Measurements from ENCODE around the gene SPAG7. TPM values are rescaled to one million over a fixed set of nuclear protein-coding genes. Genes with fewer than 3 reads are reported as not detected.
"Not testable (repeated sequence)": the region's sequence is repeated elsewhere in the genome, so short reads cannot be mapped to it uniquely, and the experiment has no call there.

Gene SPAG7
- polyA plus RNA-seq, 6 donors from 2014 or later: 92.4 to 171 (median 104) TPM

DNA sequence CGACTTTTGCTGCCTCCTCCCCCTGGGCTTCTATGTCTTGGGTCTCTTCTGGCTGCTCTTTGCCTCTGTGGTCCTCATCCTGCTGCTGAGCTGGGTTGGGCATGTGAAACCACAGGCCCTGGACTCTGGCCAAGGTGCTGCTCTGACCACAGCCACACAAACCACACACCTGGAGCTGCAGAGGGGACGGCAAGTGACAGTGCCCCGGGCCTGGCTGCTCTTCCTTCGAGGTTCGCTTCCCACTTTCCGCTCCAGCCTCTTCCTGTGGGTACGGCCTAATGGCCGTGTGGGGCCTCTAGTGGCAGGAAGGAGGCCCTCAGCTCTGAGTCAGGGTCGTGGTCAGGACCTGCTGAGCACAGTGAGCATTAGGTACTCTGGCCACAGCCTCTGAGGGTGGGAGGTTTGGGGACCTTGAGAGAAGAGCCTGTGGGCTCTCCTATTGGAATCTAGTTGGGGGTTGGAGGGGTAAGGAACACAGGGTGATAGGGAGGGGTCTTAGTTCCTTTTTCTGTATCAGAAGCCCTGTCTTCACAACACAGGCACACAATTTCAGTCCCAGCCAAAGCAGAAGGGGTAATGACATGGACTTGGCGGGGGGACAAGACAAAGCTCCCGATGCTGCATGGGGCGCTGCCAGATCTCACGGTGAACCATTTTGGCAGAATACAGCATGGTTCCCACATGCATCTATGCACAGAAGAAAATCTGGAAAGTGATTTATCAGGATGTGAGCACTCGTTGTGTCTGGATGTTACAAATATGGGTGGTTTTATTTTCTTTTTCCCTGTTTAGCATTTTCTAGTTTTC lies 33.2 kb downstream of the SPAG7 start:
- Mint-ChIP-seq H3K27me3 (peaks cover 17 to 39% (median 33%) of the 10 kb centered on the region in 3 donors), H3K36me3 (peaks cover 7 to 21% of the 10 kb centered on the region in 2 donors), H3K4me1 (peaks cover 49 to 59% (median 55%) of the 10 kb centered on the region in 3 donors), H3K4me3 (peak overlapping the region in 1 of 8 donors; percentile 61), H3K27ac (peak overlapping the region in 2 of 6 donors; percentile 42 to 45), H3K9me3 (no peaks in the 10 kb centered on the region)
- no peak for ATAC-seq (ENCODE audit: low read depth in 2 of 2)
- DNase-seq: no peak

DNA sequence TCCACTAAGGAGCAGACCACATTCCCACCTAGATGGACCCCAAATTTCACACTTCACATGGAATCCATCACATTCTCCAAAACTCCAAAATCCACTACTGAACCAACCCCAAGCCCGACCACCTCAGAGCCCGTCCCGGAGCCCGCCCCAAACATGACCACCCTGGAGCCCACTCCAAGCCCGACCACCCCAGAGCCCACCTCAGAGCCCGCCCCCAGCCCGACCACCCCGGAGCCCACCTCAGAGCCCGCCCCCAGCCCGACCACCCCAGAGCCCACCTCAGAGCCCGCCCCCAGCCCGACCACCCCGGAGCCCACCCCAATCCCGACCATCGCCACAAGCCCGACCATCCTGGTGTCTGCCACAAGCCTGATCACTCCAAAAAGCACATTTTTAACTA lies 34.0 kb downstream of the SPAG7 start:
- Mint-ChIP-seq H3K9me3 (no peaks in the 10 kb centered on the region), H3K4me1 (peaks cover 44 to 54% (median 47%) of the 10 kb centered on the region in 3 donors), H3K36me3 (peaks cover 7 to 21% of the 10 kb centered on the region in 2 donors), H3K27me3 (peaks cover 17 to 39% (median 33%) of the 10 kb centered on the region in 3 donors), H3K27ac (no peak overlapping the region), H3K4me3 (no peak overlapping the region)
- ATAC-seq (ENCODE audit: low read depth in 2 of 2) (no peak), DNase-seq (no peak)

DNA sequence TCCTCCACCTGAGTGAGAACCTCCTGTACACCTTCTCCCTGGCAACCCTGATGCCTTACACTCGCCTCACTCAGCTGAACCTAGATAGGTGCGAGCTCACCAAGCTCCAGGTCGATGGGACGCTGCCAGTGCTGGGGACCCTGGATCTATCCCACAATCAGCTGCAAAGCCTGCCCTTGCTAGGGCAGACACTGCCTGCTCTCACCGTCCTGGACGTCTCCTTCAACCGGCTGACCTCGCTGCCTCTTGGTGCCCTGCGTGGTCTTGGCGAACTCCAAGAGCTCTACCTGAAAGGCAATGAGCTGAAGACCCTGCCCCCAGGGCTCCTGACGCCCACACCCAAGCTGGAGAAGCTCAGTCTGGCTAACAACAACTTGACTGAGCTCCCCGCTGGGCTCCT lies 34.9 kb downstream of the SPAG7 start:
- DNase-seq (no peak), ATAC-seq (ENCODE audit: low read depth in 2 of 2) (no peak)
- Mint-ChIP-seq H3K4me1 (peaks cover 39 to 49% (median 40%) of the 10 kb centered on the region in 3 donors), H3K4me3 (peak overlapping the region in 2 of 8 donors; percentile 44 to 61), H3K27me3 (peaks cover 17 to 39% (median 33%) of the 10 kb centered on the region in 3 donors), H3K36me3 (peaks cover 7 to 21% of the 10 kb centered on the region in 2 donors), H3K9me3 (no peaks in the 10 kb centered on the region), H3K27ac (peak overlapping the region in 1 of 6 donors; percentile 84)

DNA sequence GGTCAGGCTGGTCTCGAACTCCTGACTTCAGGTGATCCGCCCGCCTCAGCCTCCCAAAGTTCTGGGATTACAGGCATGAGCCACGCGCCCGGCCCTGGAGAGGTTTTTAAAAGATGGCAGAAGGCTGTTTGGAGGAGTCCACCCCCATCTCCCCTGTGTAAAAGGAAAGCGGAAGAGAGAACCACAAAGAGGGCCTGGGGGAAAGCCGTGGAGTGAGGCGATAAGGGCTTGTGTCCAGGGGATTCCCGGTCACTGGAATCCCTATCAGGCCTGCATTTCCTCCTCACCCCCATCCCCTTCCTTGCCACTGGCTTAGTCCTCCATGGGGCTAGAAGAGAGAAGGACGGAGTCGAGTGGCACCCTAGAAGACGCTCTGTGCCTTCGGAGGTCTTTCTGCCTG lies 35.7 kb downstream of the SPAG7 start, which contains the start of gene GP1BA:
Gene GP1BA, plus strand, starts transcription at position 315 of the 400 bp plus-strand sequence. CDS start 328 bp downstream, outside the sequence.
- peaks cover 37 to 45% (median 40%) of the 10 kb centered on the region in 3 donors for H3K4me1 Mint-ChIP-seq
- peaks cover 7 to 21% of the 10 kb centered on the region in 2 donors for H3K36me3 Mint-ChIP-seq
- no peak for DNase-seq
- peak within 1 kb of the TSS in 4 of 8 donors; percentile 1 to 77 (median 58) for H3K4me3 Mint-ChIP-seq
- H3K27me3 Mint-ChIP-seq: peaks cover 17 to 39% (median 33%) of the 10 kb centered on the region in 3 donors
- H3K9me3 Mint-ChIP-seq: no peaks in the 10 kb centered on the region
- peak; percentile 41 to 47 for ATAC-seq (ENCODE audit: low read depth in 2 of 2)
- H3K27ac Mint-ChIP-seq: peak within 1 kb of the TSS in 2 of 6 donors; percentile 84 to 90

DNA sequence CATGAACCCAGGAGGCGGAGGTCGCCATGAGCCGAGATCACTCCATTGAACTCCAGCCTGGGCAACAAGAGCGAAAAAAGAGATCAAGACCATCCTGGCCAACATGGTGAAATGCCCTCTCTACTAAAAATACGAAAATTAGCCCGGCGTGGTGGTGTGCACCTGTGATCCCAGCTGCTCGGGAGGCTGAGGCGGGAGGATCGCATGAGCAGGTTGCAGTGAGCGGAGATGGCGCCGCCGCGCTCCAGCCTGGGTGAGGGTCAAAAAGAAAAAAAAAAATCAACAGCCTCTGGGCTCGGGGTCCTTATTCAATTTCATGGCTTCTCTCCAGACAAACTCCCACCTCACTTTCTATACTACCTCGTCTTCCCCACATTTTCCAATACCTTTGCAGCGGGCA lies 38.7 kb downstream of the SPAG7 start:
- DNase-seq (no peak), ATAC-seq (ENCODE audit: low read depth in 2 of 2) (no peak)
- H3K4me1 Mint-ChIP-seq: peaks cover 25 to 35% (median 26%) of the 10 kb centered on the region in 3 donors
- no peak overlapping the region for H3K4me3 Mint-ChIP-seq
- no peaks in the 10 kb centered on the region for H3K9me3 Mint-ChIP-seq
- peaks cover 11 to 21% of the 10 kb centered on the region in 2 donors for H3K36me3 Mint-ChIP-seq
- peaks cover 9 to 32% (median 26%) of the 10 kb centered on the region in 3 donors for H3K27me3 Mint-ChIP-seq
- no peak overlapping the region for H3K27ac Mint-ChIP-seq

DNA sequence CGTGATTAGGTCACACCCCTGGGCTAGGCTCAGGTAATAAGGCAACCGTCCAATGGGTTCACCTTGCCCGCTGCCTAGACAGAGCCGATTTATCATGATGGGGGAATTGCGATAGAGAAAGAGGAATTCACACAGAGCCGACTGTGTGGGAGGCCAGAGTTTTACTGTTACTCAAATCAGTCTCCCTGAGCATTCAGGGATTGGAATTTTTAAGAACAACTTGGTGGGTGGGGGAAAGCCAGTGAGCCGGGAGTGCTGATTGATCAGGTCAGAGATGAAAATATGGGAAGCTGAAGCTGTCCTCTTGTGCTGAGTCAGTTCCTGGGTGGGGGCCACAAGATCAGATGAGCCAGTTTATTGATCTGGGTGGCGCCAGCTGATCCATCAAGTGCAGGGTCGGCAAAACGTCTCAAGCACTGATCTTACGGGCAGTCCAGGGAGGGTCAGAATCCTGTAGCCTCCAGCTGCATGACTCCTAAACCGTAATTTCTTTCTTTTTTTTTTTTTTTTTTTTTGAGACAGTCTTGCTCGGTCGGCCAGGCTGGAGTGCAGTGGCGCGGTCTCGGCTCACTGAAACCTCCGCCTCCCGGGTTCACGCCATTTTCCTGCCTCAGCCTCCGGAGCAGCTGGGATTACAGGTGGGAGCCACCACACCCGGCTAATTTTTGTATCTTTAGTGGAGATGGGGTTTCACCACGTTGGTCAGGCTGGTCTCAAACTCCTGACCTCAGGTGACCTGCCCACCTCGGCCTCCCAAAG lies 40.9 kb downstream of the SPAG7 start:
- peak overlapping the region in 1 of 6 donors; percentile 25 for H3K27ac Mint-ChIP-seq
- not testable (repeated sequence) for H3K4me3 Mint-ChIP-seq; ATAC-seq (ENCODE audit: low read depth in 2 of 2)

DNA sequence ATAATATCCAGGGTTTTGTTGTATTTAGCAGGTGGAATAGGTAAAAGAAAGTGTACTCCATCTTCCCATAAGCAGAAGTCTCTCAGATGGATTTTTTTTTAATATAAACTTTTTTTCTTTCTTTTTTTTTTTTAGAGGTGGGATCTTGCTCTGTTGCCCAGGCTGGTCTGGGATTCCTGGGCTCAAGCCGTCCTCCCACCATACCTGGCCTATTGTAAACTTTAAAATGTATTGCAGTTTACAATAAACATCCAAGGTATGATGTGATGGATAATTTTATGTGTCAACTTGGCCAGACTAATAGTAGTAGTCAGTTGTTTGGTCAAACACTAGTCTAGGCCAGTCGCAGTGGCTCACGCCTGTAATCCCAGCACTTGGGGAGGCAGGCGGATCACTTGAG lies 46.3 kb downstream of the SPAG7 start:
- Mint-ChIP-seq H3K4me3 (peak overlapping the region in 1 of 8 donors; percentile 5), H3K36me3 (peaks cover 0 to under 1% of the 10 kb centered on the region in 2 donors), H3K9me3 (no peaks in the 10 kb centered on the region), H3K27ac (no peak overlapping the region), H3K27me3 (no peaks in the 10 kb centered on the region), H3K4me1 (peaks cover 0 to 3% (median 0%) of the 10 kb centered on the region in 3 donors)
- ATAC-seq (ENCODE audit: low read depth in 2 of 2): no peak
- no peak for DNase-seq

More for the DNA sequence above, 40.9 kb downstream of the SPAG7 start:
- Mint-ChIP-seq H3K27me3 (peaks cover 6 to 12% (median 7%) of the 10 kb centered on the region in 3 donors), H3K4me1 (peaks cover 10 to 18% (median 11%) of the 10 kb centered on the region in 3 donors), H3K36me3 (peaks cover 11 to 19% of the 10 kb centered on the region in 2 donors)
- not testable (repeated sequence) for DNase-seq, H3K9me3 Mint-ChIP-seq

DNA sequence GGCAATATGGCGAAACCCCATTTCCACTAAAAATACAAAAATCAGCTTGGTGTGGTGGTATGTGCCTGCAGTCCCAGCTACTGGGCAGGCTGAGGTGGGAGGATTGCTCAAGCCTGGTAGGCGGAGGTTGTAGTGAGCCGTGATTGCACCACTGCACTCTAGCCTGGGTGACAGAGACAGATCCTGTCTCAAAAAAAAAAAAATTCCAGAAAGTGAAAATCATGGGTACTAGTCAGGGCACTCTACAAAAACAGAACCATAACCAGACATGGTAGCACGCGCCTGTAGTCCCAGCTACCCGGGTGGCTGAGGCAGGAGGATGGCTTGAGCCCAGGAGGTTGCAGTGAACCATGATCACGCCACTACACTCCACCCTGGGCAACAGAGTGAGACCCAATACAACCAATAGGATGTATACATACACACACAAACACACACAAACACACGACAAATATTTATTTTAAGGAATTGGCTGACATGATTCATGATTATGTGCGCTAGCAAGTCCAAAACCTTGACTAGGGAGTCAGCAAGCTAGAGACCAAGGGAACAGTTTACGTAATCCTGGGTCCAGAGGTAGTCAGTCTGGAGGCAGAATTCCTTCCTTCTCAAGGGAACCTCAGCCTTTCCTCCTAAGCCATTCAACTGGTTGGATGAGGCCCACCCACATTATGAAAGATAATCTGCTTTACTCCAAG lies 47.1 kb downstream of the SPAG7 start:
- Mint-ChIP-seq H3K9me3 (no peaks in the 10 kb centered on the region), H3K4me3 (no peak overlapping the region), H3K36me3 (no peaks in the 10 kb centered on the region), H3K27ac (no peak overlapping the region), H3K4me1 (peaks cover 0 to 3% (median 0%) of the 10 kb centered on the region in 3 donors), H3K27me3 (no peaks in the 10 kb centered on the region)
- DNase-seq (no peak), ATAC-seq (ENCODE audit: low read depth in 2 of 2) (no peak)

DNA sequence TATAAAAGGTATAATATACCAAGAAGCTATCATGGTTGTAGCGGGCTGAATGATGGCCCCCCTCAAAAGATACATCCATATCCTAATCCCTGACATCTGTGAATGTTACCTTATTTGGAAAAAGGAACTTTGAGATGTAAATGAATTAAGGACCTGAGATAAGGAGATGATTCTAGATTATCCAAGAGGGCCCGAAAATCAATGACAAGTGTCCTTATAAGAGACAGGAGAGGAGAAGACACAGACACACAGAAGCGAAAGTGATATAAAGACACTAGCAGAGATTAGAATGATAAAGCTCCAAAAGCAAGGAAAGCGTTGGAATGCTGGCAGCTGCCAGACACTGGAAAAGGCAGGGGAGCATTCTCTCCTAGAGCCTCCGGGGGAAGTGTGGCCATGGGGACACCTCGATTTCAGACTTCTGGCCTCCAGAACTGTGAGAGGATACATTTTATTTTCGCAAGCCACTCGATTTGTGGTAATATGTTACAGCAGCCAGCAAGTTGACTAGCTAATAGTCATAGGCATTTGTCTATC lies 48.0 kb downstream of the SPAG7 start:
- Mint-ChIP-seq H3K4me1 (peaks cover 0 to 2% (median 0%) of the 10 kb centered on the region in 3 donors), H3K27ac (no peak overlapping the region), H3K36me3 (no peaks in the 10 kb centered on the region), H3K27me3 (no peaks in the 10 kb centered on the region), H3K9me3 (no peaks in the 10 kb centered on the region), H3K4me3 (no peak overlapping the region)
- ATAC-seq (ENCODE audit: low read depth in 2 of 2) (no peak), DNase-seq (no peak)

DNA sequence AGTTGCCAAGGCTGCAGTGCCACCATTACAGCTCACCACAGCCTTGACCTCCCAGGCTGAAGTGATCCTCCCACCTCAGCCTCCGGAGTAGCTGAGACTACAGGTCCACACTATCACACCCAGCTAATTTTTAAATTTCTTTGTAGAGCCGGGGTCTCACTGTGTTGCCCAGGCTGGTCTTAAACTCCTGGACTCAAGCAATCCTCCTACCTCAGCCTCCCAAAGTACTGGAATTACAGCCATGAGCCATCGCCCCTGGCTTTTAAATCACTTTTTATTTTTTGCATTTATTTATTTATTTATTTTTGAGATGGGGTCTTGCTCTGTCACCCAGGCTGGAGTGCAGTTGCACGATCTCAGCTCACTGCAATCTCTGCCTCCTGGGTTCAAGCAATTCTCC lies 53.1 kb downstream of the SPAG7 start:
- not testable (repeated sequence) for H3K27ac Mint-ChIP-seq; H3K36me3 Mint-ChIP-seq; ATAC-seq (ENCODE audit: low read depth in 2 of 2); H3K4me3 Mint-ChIP-seq; H3K4me1 Mint-ChIP-seq; H3K9me3 Mint-ChIP-seq; DNase-seq; H3K27me3 Mint-ChIP-seq

DNA sequence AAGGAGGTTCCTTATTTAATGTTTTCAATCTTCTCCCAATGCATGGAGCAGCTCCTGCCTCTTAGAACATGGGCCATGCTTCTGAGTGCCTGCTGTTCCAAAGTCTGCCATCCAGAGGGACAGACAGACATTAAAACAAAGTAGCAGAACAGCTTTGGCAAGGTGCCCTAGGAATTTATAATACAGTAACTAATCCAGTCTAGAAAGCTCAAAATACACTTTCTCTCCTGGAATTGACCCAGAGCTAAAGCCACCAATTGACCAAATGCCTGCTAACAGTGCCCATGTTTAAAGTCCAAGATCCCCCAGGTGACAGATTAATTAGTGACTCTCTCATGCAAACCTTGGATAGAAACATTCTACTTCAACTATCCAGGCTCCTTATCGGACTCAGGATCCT lies 53.6 kb downstream of the SPAG7 start:
- Mint-ChIP-seq H3K4me1 (peaks cover 0 to 2% (median 0%) of the 10 kb centered on the region in 3 donors), H3K27me3 (peaks cover 0 to 9% (median 8%) of the 10 kb centered on the region in 3 donors), H3K36me3 (no peaks in the 10 kb centered on the region), H3K9me3 (peaks cover 0 to 2% (median 0%) of the 10 kb centered on the region in 7 donors), H3K4me3 (no peak overlapping the region), H3K27ac (no peak overlapping the region)
- DNase-seq (no peak), ATAC-seq (ENCODE audit: low read depth in 2 of 2) (no peak)
